ENCODE data around the gene SYTL5. TPM values are rescaled to one million over a fixed set of nuclear protein-coding genes. Genes with fewer than 3 reads are reported as not detected.

SYTL5 gene
- total RNA-seq, 1 donor from 2014 or later, result 1.3 TPM

DNA sequence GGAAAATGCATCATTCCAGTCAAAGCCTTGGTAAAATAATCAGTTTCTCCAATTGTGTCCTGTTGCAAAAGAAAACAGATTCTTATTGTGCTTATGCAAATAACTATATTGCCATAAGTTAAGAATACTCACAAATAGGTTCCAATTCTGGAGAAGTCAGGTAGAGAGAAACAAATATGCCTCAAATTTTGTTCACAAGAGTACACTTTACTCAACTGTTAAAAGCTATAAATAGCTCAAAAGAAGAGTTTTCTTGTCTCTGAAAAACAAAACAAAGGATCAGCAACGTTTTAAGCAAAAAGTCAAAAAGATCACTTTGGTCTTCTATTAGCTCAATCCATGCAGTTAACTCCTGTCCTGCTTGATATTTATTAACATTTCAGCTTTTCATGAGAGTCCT, 21.9 kb downstream of the SYTL5 start:
- DNase-seq, result no peak

DNA sequence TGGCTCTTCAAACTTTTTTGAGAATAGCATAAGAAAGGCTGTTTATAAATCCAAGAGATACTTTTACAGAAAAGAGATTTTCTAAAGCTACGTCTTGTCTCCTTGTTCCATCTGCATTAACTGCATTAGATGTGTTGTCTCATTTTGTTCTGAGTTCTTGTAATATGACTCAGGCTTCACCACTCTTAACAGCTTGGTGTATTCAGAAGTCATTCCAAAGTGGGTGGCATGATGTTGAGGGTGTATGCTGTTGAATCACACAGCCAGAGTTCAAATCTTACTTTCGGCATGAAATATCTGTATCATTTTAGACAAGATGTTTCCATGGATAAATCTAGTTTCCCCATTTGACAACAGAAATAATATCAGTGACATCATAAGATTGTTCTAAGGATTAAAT, 30.1 kb downstream of the SYTL5 start:
- DNase-seq, result no peak

DNA sequence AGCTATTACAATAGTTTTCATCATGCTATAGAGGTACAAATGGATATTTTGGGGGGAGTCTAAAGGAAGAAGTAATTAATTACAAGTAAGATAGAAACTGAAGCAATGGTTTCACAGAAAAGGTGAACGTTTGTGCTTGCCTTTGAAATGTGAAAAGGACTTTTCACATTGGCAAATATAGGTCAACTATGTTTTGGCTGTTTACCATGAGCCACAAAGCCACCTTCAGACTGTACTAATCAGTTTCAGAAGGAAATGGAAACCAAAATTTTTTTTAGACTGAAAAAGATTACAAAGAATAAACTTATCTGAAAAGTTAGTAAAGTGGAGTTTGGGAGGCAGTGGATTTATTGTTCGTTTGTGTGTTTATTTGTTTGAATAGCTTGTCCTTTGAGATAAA, 32.1 kb downstream of the SYTL5 start:
- DNase-seq, result no peak

DNA sequence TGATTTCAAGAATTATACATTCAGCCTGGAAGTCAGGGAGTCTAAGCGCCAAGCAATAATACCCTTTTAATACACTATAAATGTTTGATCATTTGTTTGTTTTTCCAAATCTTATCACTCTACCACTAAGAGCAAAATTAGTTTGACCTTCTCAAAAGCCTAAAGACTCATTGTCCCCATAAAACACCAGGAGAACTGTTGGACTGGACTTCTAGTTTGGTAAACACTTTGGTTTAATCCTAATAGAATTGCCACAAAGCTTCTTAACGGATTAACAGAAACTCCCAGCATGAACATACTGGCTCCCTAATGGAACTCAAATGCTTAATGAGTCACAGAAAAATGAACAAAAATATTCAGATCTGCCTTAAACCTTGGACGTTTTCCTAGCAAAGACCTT, 34.9 kb downstream of the SYTL5 start:
- DNase-seq, result no peak

DNA sequence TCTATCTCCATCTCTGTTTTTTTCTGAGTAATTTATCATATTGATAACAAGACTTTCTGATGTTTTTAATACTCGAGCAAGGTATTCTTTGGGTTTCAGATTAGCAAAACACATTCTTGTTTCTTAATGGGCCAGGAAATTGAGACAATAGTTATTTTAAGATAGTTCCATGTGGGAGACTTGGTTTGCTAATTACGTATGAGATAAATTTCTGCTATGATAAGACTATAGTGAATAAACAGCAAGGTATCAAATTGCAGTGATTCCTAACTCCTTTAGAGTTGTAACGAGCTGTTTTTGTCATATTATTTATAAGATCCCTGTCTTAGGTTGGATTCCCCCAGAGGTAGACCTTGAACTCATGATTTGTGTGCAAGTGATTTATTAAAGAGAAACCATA, 38.3 kb downstream of the SYTL5 start:
- DNase-seq, result no peak

DNA sequence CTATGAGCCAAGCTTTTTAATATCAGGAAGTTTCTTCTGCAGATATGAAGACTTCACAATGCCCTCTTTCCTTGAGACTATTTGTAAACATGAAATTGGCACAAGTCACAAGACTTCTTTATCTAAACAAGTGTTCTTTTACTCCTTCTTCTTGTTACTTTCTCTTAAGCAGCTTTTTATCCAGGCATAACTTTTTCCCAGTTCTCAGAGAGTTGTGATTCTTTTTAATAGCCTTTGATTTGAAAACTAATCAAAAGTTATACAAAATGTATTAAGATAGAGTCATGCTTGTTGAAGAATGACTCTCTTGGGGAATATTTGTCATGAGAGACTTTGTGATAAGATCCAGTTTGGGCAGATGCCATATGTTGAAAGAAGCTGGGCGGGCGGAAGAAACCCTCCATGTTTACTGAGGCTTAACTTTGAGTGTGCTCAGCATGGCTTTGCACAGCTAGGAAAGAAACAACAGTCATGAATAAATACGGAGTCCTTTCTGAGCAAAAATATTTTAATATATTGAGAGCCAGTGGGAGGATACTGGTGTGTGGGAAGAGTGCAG, 39.3 kb downstream of the SYTL5 start:
- DNase-seq, result peak; percentile 20

DNA sequence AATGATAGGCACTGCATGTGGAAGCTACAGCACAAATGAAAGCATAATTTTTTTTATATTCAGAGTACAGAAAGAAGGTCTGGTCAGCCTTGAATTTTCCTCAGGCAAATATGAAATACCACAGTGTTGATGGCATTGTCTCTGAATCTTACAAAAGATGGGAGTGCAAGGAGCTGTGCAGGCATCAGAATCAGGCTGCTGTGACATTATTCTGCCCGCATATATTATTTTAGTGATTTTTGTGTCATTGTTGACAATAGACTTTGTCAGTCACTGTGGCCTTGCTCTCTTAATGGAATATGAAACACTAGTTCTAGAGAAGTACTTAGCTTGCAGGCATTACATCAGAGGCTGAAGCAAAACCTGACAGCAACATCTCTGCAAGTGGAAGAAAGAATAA, 42.5 kb downstream of the SYTL5 start:
- DNase-seq, result peak; percentile 2

DNA sequence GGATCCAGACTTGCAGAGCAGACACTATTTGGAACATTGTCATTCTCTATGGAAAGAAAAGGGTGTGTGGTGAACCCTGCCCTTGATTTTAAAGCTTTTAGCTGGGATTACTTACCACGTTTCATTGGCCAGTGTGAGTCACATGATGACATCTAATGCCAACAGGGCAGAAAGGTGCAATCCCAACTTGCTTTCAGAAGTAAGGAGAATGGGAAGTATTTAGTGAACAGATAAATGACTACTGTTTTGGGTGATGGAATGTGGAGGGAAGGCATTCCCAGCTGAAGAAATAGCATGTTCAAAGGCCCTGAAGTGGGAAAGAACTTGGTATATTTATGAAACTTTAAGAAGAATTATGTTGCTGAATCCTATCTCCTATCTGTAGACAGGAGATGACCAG, 44.5 kb downstream of the SYTL5 start:
- DNase-seq, result no peak

DNA sequence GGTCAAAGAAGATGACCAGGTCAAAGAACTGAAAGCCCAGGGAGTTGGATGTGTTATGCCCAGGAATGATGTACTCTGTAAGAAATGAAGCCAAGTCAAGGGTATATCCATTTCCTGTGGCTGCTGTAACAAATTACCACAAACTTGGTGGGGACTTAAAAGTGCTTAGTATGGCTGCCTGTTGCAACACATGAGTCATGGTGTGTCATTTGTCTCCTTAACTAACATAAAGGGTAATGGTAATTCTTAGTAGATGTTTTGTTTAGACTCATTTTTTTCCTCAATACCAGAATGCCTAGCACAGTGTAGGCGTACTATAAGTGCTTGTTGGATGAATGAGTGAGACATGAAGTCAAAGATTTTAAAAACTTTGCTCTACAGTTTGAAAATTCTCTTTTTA, 45.7 kb downstream of the SYTL5 start:
- DNase-seq, result no peak

DNA sequence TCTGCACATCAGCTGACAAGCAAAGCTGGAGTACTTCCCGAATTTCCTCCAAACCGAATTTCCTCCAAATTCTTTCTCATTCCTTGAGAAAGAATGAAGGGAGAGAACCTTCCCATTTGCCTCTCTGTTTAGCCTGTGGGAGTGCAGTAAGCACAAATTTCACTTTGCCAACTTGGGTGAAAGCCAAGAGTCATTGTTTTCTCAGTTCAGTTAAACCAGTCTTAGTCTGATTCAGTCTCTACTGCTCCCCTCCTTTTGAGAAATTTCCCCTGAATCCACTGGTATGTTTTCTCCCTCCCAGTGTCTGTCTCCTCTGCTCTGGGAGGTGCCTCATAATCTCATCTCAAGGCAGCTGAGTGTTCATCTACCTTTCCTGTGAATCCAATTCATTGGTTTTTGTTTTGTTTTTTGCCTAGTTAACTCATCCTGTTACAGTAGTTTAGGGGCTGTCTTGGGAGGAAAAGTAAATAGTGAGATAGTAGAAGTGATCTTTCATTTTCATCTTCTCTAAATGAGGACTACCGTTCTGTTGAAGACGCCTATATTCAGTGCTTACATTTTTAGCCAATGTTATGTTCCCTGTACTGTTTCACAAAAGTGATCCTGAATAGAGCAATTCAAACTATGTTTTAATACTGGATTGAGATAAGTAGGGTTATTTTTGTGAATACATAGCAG, 49.0 kb downstream of the SYTL5 start:
- peak; percentile 24 for DNase-seq

DNA sequence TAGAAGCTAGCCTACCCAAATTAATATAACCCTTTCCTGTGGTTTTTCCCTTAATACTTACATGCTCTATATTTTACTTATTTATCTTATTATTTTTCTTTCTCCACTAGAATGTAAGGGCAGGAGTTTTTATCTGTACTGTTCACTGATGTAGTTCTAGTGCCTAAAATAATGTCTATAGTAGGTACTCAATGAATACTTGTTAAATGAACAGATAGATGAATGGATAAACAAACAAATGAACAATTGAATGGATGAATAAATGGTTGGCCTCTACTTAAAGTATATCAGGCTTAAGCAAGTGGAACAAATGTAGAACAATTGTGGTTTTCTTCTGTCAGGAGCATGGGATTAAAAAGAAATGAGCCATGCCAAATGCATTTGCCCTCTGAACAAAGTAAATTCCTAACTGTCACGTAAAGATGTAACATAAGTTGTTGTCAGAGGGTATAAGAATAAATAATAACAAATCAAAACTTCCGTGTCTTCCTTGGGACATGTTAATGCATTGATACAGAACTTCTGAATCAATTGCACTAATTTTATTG, 54.1 kb downstream of the SYTL5 start:
- no peak for DNase-seq

DNA sequence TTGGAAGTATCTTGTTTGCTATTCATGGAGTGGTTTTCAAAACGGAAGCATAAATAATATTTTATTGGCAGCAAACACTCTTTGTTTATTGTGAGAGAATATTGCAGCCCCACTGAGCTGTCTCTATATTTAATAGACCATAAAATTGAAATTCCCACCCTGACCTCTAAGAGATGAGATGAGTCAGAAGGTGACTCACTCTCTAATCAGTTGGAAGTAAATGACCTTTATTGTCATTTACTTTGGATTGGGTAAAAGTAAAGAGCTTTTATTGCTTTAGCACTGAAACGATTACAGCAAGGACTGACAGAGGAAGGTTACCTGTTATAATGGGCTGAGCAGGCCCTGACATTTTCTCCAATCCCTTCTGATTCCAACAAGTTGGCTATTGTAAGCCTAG, 55.0 kb downstream of the SYTL5 start:
- DNase-seq, result no peak

DNA sequence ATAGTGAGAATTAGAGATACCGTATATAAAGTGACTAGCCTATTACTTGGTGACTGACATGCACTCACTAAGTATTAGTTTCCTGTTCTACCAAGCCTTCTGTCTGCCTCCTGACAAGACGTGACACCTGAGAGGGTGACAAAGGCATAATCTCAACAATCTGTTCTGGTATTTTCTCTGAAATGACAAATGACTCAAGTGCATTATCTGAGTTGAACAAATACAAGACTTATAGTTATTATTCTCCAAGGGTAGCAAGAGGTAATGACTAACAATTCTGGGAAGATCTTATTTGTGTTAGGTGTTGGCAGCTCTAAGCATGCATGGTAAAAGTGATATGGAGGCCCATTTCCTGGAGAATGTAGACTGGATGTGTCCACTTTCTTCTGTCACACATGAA, 60.6 kb downstream of the SYTL5 start:
- no peak for DNase-seq

DNA sequence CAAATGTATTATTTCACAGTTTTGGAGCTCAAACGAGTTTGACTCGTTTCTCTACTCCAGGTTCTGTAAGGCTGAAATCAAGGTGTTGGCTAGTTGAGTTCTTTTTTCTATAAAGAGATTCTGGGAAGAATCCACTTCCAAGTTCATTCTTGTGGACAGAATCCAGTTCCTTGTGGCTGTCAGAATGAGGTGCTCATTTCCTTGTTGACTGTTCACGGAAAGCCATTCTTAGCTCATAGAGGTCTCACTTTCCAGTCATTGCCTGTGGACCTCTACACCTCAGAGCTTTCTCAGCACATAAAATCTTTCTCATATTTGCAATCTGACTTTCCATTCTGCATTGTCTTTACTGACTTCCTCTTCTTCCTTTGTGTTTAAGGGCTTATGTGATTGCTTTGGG, 62.9 kb downstream of the SYTL5 start:
- DNase-seq, result no peak

DNA sequence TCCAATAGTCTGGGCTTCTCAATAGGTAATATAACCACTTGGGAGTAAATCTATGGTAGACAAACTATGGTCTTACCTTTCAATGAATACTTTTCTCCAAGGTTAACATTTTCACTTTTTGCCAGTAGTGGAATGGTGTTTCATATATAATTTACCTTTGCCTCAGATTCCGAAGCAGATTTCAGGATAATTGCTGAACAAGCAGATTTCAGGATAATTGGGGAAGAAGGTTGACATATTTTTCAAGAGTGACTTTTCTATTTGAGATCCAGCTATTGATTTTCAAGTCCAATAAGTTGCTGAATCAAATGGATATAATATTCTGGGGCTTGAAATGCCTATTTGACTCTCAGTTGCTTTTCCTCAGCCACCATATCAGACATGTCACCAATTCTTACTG, 63.6 kb downstream of the SYTL5 start:
- DNase-seq, result no peak

DNA sequence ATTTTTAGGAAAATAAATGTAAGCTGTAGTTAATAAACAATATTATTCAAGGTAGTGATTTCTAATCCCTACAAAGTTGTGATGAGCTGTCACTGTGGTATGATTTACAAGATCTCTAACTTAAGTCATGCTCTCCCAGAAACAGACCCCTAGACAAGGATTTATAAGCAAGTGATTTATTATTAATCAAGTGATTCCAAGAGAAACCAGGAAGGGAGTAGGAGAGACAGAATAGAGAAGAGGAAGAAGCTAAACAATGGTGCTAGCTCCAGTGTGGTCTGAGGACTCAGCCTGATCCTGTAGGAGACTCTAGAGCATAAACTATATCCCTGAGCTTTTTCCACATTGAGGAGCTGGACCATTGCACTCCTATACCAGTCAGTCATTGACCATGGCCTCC, 73.1 kb downstream of the SYTL5 start:
- DNase-seq, result no peak

DNA sequence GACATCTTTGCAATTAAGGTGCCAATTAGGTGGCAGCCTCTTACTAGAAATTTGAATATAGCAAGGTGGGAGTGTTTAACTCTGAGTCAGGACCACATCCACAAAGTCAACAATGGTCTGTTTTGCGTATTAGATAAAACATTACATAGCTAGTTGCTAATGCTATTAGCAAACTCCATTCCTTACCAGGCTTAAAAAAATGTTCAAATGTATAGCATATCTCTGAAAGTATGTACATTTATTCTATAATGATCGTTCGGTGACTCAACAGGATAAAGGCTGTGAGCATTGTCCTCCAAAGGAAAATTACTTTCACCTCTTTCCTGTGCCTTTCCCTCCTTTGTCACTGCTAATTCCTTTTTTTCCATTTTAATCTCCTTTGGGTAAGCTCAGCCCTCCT, 74.5 kb downstream of the SYTL5 start:
- DNase-seq, result no peak

DNA sequence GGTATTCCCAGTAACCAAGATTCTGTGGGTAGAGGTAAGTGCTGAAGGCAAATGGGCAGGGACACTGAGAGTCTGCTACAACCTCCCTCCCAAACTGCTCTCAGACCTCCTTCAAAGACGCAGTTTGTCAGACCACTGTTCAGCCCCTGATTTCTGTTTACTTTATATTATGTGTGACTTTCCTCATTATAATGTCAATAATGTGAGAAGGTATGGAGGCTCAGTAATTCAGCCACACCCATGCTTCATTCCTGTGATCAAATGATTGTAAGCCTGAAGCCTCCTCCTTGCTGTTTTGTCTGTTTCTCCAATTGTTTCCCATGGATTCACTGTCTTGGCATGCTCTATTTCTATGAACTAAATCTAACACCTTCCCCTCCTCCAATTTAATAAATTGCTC, 75.6 kb downstream of the SYTL5 start:
- DNase-seq, result no peak

DNA sequence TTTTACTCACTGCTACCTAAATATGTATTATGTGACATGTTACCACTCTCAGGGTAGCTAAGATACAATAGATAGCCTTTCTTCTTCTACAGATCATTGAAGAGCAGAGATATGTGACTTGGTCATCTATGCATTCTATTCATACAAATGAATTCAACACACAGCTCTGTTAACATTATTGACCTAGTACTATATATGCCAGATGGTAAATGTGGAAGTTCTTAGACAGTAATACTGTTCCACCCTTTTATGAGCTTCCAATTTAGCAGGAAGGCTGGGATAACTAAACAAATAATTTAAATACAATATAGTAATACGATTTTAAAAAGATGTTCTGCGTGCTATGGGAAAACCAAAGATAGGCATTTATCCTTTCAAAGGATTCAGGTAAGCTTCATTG, 76.0 kb downstream of the SYTL5 start:
- no peak for DNase-seq

DNA sequence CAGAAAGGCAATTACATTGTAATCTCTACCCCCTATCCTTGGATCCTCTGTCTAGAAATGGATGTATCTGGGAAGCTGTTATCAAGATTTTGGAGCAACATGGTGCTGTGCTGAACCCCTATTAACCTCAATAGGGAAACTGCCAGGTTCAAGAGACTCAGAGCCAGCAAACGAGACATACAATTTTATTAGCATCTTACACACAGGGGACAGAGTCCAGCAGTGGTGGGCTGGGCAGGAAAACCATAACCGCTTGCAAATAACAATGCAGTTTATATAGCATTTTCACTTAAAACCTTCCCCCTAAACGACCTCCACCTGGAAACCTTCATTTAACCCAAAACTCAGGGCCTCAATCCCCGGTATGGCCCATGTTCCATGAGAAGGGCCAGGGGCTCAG, 79.5 kb downstream of the SYTL5 start:
- DNase-seq, result no peak

DNA sequence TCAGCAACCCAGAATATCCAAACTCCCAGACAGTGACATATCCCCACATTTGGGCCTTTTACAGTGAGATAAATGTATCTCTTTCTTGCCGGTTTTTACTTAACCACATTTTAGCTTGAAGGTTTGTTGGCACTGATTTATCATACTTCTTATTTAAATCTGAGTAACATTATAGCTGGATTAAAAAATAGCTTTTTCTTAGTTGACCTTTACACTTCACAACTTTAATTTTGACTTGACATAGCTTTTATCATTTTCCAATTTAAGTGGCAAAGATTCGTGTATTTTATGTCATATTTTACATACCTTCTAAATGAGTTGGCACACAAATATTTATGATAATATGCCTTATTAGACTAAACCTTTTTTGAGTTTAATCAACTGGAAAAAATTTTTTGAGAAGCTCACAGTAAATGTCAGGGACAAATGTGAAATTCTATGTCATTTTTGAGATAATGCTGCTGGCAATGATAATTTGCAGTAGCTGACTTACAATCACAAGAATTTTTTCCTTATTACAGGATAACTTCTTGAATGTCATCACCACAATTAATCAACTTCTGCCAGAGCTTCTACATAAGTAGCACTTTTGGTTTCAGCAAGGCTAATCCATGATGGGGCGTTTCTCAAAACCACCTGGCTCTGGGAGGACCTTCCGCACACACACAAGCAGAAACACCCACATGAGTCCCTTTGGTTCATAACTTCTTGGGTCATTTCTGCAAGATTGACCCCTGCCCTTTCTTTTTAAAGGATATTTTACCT, 80.3 kb downstream of the SYTL5 start:
- DNase-seq, result no peak

DNA sequence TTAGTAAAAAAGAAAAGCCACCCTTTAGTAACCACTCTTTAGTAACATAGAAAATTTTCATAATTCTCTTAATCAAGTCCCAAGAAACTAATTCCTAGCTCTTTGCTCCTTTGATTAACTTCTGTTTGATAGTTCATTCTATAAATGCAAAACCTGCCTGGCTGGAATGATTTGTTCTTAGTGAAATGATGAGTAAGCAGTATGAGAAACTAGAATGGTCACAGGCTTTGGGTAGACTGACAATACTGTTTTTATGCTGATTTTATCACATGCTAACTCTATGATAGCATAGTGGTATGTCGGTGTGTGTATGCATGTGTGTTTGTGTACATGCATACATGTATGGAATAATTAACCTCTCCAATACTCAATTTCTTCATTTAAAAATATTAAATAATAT, 81.2 kb downstream of the SYTL5 start:
- no peak for DNase-seq

DNA sequence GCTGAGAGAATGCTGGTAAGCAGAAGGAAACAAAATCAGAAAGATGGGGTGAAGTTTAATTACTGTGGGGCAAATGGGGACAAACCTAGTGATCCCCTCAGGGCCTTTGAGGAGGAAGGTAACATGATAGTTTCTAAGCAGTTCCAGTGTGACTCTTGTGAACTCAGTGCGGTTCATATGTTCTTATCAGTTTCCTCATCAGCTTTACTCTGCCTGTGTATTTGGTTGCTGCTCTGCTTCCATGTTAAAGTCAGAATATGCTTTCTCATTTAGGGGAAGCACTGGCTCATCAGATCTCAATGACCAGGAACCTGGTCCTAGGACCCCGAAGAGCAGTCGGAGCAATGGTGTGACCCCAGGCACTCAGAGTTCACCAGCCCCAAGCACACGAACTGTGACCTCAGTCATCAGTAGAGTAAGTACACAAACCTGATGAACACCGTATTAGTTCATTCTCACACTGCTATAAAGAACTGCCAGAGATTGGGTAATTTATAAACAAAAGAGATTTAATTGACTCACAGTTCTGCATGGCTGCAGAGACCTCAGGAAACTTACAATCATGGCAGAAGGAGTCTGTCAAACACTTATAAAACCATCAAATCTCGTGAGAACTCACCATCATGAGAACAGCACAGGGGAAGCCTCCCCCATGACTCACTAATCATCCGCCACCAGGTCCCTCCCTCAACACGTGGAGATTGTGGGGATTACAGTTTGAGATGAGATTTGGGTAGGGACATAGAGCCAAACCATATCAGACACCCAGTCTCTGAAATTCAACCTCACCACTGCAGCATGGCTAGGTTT, 83.0 kb downstream of the SYTL5 start:
- DNase-seq, result no peak
